Measurements from ENCODE around the gene ZNF664. TPM values are rescaled to one million over a fixed set of nuclear protein-coding genes. Genes with fewer than 3 reads are reported as not detected.

Gene ZNF664
- total RNA-seq, 4 donors from 2014 or later: 25.0 to 100 (median 40.2) TPM

DNA sequence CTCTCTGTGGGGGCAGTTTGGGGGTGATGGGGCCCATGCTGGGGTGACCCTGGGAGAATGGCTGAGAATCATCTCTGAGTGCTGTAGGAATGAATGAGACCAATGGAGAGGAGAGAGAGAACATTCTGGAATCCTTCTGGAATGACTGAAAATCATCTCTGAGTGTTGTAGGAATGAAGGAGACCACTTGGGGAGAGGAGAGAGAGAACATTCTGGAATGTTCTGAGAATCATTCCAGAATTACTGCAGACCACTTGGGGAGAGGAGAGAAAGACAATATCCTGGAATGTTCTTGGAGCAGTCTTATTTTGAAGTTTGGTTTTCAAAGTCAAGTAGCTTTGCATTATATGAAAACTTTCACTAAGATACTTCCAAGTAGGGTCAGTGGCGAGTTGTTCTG is 64.3 kb downstream of the ZNF664 start:
- TF ChIP-seq POLR2A (IDR thresholded peaks at IDR 0.05): no peak
- TF ChIP-seq, protein P1, sequence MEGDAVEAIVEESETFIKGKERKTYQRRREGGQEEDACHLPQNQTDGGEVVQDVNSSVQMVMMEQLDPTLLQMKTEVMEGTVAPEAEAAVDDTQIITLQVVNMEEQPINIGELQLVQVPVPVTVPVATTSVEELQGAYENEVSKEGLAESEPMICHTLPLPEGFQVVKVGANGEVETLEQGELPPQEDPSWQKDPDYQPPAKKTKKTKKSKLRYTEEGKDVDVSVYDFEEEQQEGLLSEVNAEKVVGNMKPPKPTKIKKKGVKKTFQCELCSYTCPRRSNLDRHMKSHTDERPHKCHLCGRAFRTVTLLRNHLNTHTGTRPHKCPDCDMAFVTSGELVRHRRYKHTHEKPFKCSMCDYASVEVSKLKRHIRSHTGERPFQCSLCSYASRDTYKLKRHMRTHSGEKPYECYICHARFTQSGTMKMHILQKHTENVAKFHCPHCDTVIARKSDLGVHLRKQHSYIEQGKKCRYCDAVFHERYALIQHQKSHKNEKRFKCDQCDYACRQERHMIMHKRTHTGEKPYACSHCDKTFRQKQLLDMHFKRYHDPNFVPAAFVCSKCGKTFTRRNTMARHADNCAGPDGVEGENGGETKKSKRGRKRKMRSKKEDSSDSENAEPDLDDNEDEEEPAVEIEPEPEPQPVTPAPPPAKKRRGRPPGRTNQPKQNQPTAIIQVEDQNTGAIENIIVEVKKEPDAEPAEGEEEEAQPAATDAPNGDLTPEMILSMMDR (IDR thresholded peaks at IDR 0.05): no peak
- Histone ChIP-seq H3K4me1 (no peaks in the 10 kb centered on the region), H3K27me3 (no peaks in the 10 kb centered on the region), H3K27ac (no peak overlapping the region), H3K36me3 (no peaks in the 10 kb centered on the region), H3K4me3 (no peak overlapping the region), H3K9me3 (no peaks in the 10 kb centered on the region)
- 100% methylated on average over 1 of the region's 1 CpG; no CpG with 5 or more reads in 1 of the 2 donors for whole genome bisulfite sequencing, 2 donors
- intact Hi-C loops (cut with DNase I): loop anchor here (5.0 kb wide), 2 partner anchors 285 to 730 kb away; no protein-coding TSS in a partner anchor
- DNase-seq: no peak

DNA sequence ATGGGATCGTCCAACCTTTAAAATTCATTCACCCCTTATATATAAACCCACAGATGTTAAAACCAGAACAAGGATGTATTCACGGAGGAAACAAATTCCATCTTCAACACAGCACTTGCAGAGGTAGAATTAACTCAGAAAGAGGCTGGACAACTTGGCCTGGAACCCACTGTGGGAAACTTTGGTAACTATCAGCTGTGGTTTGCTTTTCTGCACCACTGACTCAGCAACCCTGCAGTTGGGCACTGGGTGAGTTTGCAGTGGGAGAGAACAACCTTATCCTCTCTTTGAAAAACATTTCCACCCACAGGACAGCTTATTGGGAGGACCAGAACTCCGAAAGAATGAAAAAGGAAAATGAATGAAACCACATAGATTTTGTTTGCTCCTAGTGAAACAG is 66.3 kb downstream of the ZNF664 start:
- 28 to 43% methylated on average over 3 of the region's 3 CpGs for WGBS, 2 donors
- Histone ChIP-seq H3K9me3 (no peaks in the 10 kb centered on the region), H3K36me3 (no peaks in the 10 kb centered on the region), H3K27me3 (no peaks in the 10 kb centered on the region), H3K27ac (no peak overlapping the region), H3K4me1 (peaks cover 0 to 1% (median 0%) of the 10 kb centered on the region in 3 donors), H3K4me3 (no peak overlapping the region)
- no peak for TF ChIP-seq POLR2A (IDR thresholded peaks at IDR 0.05)
- TF ChIP-seq, protein P1 (IDR thresholded peaks at IDR 0.05): no peak
- DNase-seq: no peak
- intact Hi-C loops (cut with DNase I): loop anchor here (5.0 kb wide), 2 partner anchors 283 to 728 kb away; no protein-coding TSS in a partner anchor

DNA sequence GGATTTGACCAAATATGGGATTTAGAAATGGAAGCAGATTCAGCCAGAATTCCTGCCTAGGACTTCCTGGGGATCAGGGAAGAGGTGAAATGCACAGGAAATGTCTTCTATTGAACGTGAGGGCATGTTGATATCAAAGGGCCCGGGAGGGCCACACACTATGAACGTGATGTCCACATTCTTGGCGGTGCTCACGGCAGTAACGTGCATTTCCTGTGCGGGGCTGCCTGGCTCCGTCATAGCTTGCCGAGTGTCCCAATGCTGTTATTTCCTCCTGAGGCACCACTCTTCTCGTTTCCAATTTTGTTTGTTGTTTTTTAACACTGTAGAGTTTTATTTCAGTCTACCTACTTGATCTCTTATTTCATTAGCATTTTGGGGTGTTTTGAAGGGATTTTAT is 67.3 kb downstream of the ZNF664 start:
- no peak for TF ChIP-seq POLR2A (IDR thresholded peaks at IDR 0.05)
- TF ChIP-seq, protein P1 (IDR thresholded peaks at IDR 0.05): no peak

DNA sequence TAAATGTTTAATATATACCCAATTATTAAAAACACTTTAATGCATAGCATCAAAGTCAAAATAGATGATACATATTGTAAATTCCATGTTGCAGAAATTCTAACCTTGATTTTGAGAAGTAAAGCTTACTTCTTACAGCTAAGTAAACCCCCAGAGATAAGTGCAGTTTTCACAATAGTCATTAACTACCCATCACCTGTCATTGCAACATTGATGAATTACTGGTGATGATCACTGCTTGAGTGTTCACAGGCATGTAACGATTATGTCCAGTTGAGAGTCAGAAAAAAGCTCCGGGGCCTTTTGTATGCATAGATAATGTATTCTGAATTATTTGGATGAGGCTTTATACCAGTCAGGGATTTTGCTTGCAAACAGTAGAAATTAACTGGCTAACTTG is 67.7 kb downstream of the ZNF664 start:
- intact Hi-C loops (cut with DNase I): no loop called here
- WGBS, 2 donors: 69 to 78% methylated on average over 2 of the region's 2 CpGs

More for the DNA sequence above, 67.3 kb downstream of the ZNF664 start:
- DNase-seq: no peak
- H3K4me3 ChIP-seq: no peak overlapping the region
- peaks cover 0 to 9% (median 4%) of the 10 kb centered on the region in 3 donors for H3K4me1 ChIP-seq
- no peaks in the 10 kb centered on the region for H3K9me3 ChIP-seq
- no peaks in the 10 kb centered on the region for H3K27me3 ChIP-seq
- intact Hi-C loops (cut with DNase I): no loop called here
- H3K27ac ChIP-seq: no peak overlapping the region
- no peaks in the 10 kb centered on the region for H3K36me3 ChIP-seq
- 49 to 60% methylated on average over 10 of the region's 10 CpGs for WGBS, 2 donors

DNA sequence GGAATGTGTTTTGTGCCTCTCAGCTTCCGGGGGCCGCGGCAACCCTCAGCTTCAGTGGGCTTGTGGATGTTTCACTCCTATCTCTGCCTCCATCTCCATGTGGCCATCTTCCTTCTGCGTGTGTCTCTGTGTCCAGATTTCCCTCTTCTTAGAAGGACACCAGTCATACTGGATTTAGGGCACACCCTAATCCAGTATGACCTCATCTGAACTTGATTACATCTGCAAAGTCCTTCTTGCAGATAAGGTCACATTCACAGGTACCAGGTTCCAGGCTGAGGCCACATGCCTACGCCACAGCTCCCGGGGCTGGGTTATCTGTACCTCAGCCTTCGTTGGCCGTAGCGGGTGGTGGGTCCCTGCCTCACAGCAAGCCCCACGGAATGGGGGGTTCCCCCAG is 68.9 kb downstream of the ZNF664 start:
- intact Hi-C loops (cut with DNase I): no loop called here
- Histone ChIP-seq H3K27me3 (no peaks in the 10 kb centered on the region), H3K9me3 (peaks cover 0 to 7% (median 3%) of the 10 kb centered on the region in 3 donors), H3K36me3 (no peaks in the 10 kb centered on the region), H3K4me3 (no peak overlapping the region), H3K27ac (no peak overlapping the region), H3K4me1 (peaks cover 0 to 14% (median 4%) of the 10 kb centered on the region in 3 donors)
- TF ChIP-seq POLR2A (IDR thresholded peaks at IDR 0.05): no peak
- TF ChIP-seq, protein P1 (IDR thresholded peaks at IDR 0.05): no peak
- no peak for DNase-seq
- WGBS, 2 donors: 81 to 96% methylated on average over 10 of the region's 10 CpGs

More for the DNA sequence above, 67.7 kb downstream of the ZNF664 start:
- Histone ChIP-seq H3K27ac (no peak overlapping the region), H3K4me3 (no peak overlapping the region), H3K9me3 (no peaks in the 10 kb centered on the region), H3K27me3 (no peaks in the 10 kb centered on the region), H3K4me1 (peaks cover 0 to 14% (median 4%) of the 10 kb centered on the region in 3 donors), H3K36me3 (no peaks in the 10 kb centered on the region)
- TF ChIP-seq, protein P1 (IDR thresholded peaks at IDR 0.05): no peak
- no peak for TF ChIP-seq POLR2A (IDR thresholded peaks at IDR 0.05)
- no peak for DNase-seq

All from esophagus squamous epithelium (tissue), 5 donors.